HS-27A (cell line): ENCODE results near the gene DUSP2.
"Not testable (repeated sequence)": the region's sequence is repeated elsewhere in the genome, so short reads cannot be mapped to it uniquely, and the experiment has no call there.

ENCODE experiments used
- DNase-seq: peaks from one replicate; pipeline ENCODE4 v3.0.0-alpha.2; 2012; ENCODE audit warnings: low read depth, missing footprints

Gene DUSP2

GRCh38 chr2:96163415-96163767, 18.2 kb upstream of the DUSP2 start:
- DNase-seq: no peak

- DNase-seq: no peak
Observed at GRCh38 chr2:96161898-96162297, 16.7 kb upstream of the DUSP2 start.

- DNase-seq: not testable (repeated sequence)
Observed at GRCh38 chr2:96160366-96160765, 15.1 kb upstream of the DUSP2 start.

- no peak for DNase-seq
Observed at GRCh38 chr2:96159084-96159830, 14.0 kb upstream of the DUSP2 start.

- DNase-seq: no peak
Observed at GRCh38 chr2:96158554-96158940, 13.3 kb upstream of the DUSP2 start.

GRCh38 chr2:96157649-96158553, 12.7 kb upstream of the DUSP2 start:
- DNase-seq: no peak

GRCh38 chr2:96156926-96157648, 11.8 kb upstream of the DUSP2 start:
- DNase-seq: no peak

GRCh38 chr2:96156011-96156820, 11.0 kb upstream of the DUSP2 start:
- no peak for DNase-seq

GRCh38 chr2:96154506-96155380, 9.5 kb upstream of the DUSP2 start:
- DNase-seq: no peak

- DNase-seq: no peak
Observed at GRCh38 chr2:96153991-96154431, 8.8 kb upstream of the DUSP2 start.

GRCh38 chr2:96153291-96153713, 8.1 kb upstream of the DUSP2 start:
- DNase-seq: no peak

- no peak for DNase-seq
Observed at GRCh38 chr2:96152304-96153161, 7.3 kb upstream of the DUSP2 start.

- no peak for DNase-seq
Observed at GRCh38 chr2:96151595-96152303, 6.5 kb upstream of the DUSP2 start.

GRCh38 chr2:96150791-96151594, 5.8 kb upstream of the DUSP2 start:
- DNase-seq: no peak

- no peak for DNase-seq
Observed at GRCh38 chr2:96150007-96150640, 4.9 kb upstream of the DUSP2 start.

GRCh38 chr2:96148410-96149217, 3.4 kb upstream of the DUSP2 start:
- DNase-seq: peak; percentile 26
